KBM-7 (cell line): ENCODE data around the gene RNF217.
"Not testable (repeated sequence)": the region's sequence is repeated elsewhere in the genome, so short reads cannot be mapped to it uniquely, and the experiment has no call there.

ENCODE experiments used
- DNase-seq: peaks from one replicate; pipeline ENCODE4 v3.0.0-alpha.2; 2015
- in situ Hi-C: fragments of 300-500 bp; cut with MboI; formaldehyde crosslinking; loops from 2 replicates; pipeline ENCODE4 v1.14.3; 2020; ENCODE audit warnings: low sequenced_read_pairs, low pct_unique_long_range_greater_than_20kb, mixed read lengths

Gene RNF217

GRCh38 chr6:124961777-124962638, at the start of gene RNF217:
Gene RNF217, plus strand, starts transcription at chr6:124962437. Its CDS starts 108 bp downstream, at chr6:124962545.
- in situ Hi-C loops = no loop called here
- DNase-seq = peak; percentile 69

DNA sequence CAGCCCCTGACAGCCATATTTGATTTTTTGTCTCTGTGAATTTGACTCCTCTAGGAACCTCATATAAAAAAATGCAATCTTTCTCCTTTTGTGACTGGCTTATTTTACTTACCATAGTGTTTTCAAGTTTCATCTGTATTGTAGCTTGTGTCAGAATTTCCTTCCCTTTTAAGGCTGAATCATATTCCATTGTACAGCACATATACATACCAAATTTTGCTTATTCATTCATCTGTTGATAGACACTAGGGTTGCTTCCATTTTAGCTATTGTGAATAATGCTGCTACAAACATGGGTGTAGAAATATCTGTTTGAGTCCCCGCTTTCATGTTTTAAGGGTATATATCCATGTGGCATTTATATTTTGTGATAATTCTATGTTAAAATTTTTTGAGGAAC, 49.2 kb upstream of the RNF217 start:
- no peak for DNase-seq
- in situ Hi-C loops = no loop called here

DNA sequence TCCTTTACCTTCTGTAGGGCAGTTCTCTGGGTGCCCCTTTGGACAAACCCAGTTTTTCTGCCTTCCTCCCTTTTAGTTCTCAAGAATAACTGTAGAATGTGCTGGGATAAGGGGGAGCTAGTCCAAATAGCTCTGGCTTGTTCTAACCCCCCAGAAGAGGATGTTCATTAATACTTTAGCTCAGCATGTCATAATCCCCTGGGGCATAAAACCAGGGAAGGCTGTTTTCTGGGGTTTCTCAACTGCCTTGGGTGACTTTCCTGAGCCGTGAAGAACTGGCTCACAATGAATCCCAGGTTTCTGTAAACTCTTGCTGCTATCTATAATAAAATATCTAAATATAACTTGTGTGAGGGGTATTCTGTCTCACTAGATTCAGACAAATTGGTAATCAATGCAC, 44.5 kb upstream of the RNF217 start:
- in situ Hi-C loops = no loop called here
- DNase-seq = no peak

DNA sequence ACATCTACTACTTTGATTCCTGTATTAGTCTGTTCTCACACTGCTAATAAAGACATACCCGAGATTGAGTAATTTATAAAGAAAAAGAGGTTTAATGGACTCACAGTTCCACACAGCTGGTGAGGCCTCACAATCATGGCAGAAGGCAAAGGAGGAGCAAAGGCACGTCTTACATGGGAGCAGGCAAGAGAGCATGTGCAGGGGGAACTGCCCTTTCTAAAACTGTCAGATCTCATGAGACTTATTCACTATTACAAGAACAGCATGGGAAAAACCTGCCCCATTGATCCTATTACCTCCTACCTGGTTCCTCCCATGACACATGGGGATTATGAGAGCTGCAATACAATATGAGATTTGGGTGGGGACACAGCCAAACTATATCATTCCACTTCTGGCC, 42.5 kb upstream of the RNF217 start:
- not testable (repeated sequence) for DNase-seq

DNA sequence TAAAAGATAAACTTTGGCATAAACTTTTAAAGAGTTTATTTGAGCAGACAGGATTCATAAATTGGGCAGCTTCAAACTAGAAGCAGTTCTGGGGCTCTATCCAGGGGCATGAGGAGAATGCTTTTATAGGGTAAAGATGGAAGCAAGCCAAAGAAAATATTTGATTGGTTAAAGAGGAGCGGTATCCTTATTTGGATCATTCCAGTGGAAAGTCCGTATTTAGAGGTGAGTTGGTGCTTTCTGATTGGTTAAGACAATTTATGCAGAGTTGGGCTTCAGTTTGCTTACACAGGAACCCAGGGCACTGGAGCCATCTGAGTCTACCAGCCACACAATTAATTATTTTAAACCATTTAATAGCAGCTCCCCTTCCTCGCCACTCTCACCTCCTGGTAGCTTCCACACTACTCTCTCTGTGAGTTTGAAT, 37.9 kb upstream of the RNF217 start:
- in situ Hi-C loops = no loop called here
- DNase-seq = no peak

More for the DNA sequence above, 42.5 kb upstream of the RNF217 start:
- in situ Hi-C loops = not testable (repeated sequence)

DNA sequence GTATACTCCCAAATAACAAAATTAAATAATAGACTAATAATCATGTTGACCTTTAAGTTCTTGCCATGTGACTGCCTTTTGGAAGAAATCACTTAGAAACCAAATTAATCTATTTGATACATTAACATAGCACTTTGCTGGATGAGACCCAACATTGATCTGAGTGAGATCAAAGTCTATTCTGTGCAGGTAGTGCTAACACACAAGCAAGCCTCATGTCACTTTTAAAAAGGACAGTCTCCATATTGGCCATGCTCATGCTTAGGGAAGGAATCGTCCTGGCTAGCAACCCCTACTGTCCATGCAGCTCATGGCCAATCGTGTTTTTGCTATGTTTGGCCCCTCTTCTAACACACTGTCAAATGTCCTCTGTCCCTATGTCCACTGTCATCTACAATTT, 35.8 kb upstream of the RNF217 start:
- in situ Hi-C loops = no loop called here

GRCh38 chr6:124927806-124928205, 34.4 kb upstream of the RNF217 start:
- no peak for DNase-seq
- in situ Hi-C loops = no loop called here

More for the DNA sequence above, 35.8 kb upstream of the RNF217 start:
- no peak for DNase-seq

DNA sequence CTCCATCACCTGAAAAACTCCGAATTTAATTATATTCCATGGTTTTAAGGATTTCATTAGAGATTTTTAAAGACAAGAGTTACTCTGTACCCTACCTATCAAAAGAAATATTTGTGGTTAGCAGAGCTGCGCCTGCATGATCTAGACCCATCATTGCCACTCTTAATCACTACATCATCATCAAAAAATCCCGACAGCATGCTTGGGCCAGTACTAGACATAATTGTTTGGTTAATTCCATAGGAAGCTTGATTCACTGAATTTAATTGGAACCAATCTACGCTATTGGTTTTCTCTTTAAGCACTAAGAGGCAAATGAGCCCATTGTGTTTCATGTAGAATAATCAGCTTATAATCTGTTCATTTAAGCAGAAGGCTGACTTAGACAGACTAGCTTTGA, 33.4 kb upstream of the RNF217 start:
- in situ Hi-C loops = no loop called here
- DNase-seq = no peak

DNA sequence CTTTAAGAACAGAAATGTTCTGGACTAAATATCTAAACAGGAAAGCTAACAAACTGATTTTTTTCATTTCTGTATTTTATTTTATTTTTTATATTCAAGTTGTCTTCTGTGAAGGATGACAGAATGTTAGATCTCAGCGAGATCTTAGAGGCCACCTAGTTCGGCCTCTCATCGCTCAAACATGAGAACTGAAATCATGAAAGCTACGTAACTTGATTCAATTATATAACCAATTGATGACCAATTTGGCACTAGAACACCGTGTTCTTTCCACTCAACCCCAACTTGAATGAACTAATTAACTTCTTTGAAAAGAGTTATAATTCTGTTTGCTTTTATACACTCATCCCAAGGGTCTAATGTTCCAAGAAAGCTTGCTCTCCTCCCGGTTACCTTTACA, 24.6 kb upstream of the RNF217 start:
- in situ Hi-C loops = no loop called here

GRCh38 chr6:124941259-124941658, 21.0 kb upstream of the RNF217 start:
- in situ Hi-C loops = no loop called here
- no peak for DNase-seq

More for the DNA sequence above, 24.6 kb upstream of the RNF217 start:
- no peak for DNase-seq

DNA sequence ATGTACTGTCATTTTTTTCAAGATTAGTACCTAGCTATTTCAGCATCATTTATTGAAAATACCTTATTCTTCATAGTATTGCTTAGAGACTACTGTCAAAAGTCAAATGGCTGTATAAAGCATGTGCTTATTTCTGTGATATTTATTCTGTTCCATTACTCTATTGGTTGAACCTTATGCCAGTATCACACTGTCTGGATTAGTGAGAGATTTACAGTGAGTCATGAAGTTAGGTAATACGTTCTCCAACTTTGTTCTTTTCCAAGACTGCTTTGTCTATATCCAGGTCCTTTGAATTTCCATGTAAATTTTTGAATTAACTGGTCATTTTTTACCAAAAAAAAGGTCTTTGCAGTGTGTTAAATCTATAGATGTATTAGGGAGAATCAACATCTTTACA, 18.6 kb upstream of the RNF217 start:
- in situ Hi-C loops = no loop called here

DNA sequence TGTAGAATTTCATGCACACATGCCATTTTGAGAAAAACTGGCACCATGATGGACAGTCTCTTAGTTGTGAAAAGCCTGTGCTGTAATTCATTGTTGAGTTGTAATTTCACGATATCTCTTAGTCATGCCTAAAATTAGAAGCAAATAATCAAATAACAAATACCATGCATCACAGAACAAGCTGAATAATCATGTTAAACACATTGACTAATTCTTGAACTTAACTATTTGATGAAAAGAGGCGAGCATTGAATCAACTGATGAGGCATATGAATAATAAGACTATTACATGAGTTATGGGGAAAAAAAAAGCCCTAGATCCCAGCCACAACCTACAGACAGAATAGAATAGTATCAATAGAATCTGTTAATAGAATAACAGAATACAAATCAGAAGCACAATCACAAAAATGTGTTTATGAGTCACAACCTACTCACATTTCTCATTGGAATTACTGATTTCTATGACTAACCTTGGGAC, 14.2 kb upstream of the RNF217 start:
- in situ Hi-C loops = no loop called here
- DNase-seq = no peak

More for the DNA sequence above, 18.6 kb upstream of the RNF217 start:
- no peak for DNase-seq

GRCh38 chr6:124949706-124950105, 12.5 kb upstream of the RNF217 start:
- in situ Hi-C loops = no loop called here
- DNase-seq = no peak

DNA sequence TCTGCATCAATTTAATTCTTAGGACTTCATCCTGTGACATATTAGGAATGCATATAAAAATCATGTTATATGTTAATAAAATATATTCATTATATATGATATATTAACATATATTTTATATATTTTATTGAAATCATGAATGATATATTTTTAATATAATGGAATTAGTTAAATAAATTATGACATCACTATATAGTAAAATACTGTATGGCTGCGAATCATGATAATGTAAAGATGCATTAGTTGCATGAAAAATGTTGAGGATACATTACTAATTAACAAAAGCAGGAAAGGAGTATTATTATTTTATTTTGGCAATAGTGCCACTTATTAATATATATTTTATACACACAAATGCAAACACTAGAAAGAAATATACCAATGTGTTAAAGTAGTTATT, 8.4 kb upstream of the RNF217 start:
- in situ Hi-C loops = no loop called here
- no peak for DNase-seq

DNA sequence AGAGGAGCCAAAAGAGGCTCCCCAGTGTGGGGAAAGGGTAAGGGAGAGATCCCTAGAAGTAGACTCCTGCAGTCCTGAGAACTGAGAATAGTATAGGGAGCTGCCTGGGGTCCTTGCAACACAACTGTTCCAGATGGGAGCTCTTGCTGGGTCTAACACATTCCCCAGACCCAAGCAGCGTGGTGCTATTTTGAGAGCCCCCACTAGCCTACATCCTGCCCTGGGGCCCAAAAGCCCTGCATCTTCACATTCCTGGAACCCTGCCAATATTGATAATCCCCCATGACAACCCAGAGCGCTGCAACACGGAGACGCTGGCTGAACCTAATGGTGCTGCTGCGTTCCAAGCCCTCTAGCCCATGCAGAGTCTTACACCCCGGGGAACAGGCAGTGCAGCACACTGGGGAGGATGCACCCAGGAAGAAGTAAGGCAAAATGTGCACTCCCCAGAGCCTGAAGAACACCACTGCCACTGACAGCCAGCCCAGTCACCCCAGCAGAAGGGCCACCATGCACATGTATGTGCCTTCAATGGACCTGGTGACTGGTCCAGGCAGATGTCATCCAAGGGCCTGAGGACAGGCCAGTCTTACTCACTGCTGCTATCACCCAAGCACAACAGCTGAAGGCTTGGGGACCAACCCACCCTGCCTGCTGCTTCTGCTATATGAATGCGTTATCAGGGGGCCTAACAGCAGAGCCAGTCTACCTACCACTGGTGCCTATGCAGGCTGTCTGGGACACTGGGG, 7.0 kb upstream of the RNF217 start:
- in situ Hi-C loops = no loop called here
- DNase-seq = no peak

- DNase-seq = no peak
- in situ Hi-C loops = no loop called here
These were observed 6.2 kb upstream of the RNF217 start for GRCh38 chr6:124956018-124956417.

- in situ Hi-C loops = no loop called here
- DNase-seq = no peak
These were observed 4.1 kb upstream of the RNF217 start for GRCh38 chr6:124958149-124958548.

GRCh38 chr6:124958759-124959354, 3.4 kb upstream of the RNF217 start:
- DNase-seq = no peak
- in situ Hi-C loops = no loop called here

DNA sequence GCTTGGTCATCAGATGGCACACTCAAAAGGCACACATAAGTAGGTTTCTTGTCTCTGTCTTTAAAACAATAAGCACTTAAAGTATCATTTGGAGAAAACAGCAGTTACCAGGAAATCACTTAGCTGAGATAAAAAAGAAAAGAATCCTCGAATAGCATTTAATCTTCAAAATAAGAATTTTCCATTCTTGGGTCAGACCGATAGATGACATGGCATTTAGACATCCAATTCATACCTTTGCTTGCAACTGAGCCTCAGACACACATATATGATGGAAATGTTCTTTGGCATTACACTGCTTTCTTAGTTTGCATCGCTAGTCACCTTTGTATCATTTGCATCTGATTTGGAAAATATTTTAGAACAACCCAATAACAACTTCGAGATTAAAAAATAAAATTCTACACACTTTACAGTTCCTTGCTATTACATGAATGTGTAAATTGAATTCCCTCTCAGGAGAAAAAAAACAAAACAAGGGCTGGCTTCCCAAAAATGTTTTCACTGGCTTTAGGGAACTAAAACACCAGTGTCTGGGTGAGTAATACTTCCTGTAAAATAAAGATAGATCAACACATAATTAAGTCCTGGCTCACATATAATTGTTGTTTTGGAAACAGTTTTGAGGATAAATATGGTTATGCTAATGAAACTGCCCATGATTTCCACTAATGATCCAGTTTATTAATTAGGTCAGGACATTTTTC, 1.3 kb upstream of the RNF217 start:
- peak; percentile 28 for DNase-seq
- in situ Hi-C loops = no loop called here
